OCI-LY7 (cell line): ENCODE measurements around the gene MAF. TPM values are rescaled to one million over a fixed set of nuclear protein-coding genes. Genes with fewer than 3 reads are reported as not detected.

ENCODE experiments used
- BruUV-seq: library from RNA; stranded (reverse); fragments of 400-500 nt; replicated peaks from 2 replicates; lab custom pipeline; 2021; lab: Mats Ljungman, UMichigan
- CTCF ChIA-PET: fragments of 300-600 bp; sonication (Branson Sonifier 250); formaldehyde crosslinking; loops from one replicate; lab custom pipeline; 2022; ENCODE audit warnings: antibody characterized with exemption; ENCODE audit not compliant: unreplicated experiment; lab: Charles Lee
- POLR2A ChIA-PET: fragments of 300-600 bp; sonication (Branson Sonifier 250); formaldehyde crosslinking; loops from one replicate; lab custom pipeline; 2022; ENCODE audit warnings: antibody characterized with exemption; lab: Charles Lee
- DNase-seq: peaks from one replicate; pipeline ENCODE4 v3.0.0-alpha.2; 2015; ENCODE audit warnings: low spot score
- H2AFZ ChIP-seq: fragments of 200-600 bp; sonication (generic), shearing (Covaris generic); 2 replicates; pipeline ENCODE4 v1.6.1; 2014; ENCODE audit warnings: mild to moderate bottlenecking, antibody characterized with exemption, low read length, moderate library complexity
- H3K27ac ChIP-seq: fragments of 200-600 bp; sonication (generic); 2 replicates; pipeline ENCODE4 v1.5.1; 2014; ENCODE audit warnings: mixed run types, low read depth, mild to moderate bottlenecking, moderate library complexity, low read length, inconsistent platforms; ENCODE audit not compliant: poor library complexity, severe bottlenecking
- H3K36me3 ChIP-seq: fragments of 200-600 bp; sonication (generic); 2 replicates; pipeline ENCODE4 v1.6.1; 2014; ENCODE audit warnings: mild to moderate bottlenecking, antibody characterized with exemption, low read length, moderate library complexity, mixed read lengths; ENCODE audit not compliant: insufficient read depth
- H3K4me1 ChIP-seq: fragments of 200-600 bp; sonication (generic); 2 replicates; pipeline ENCODE4 v1.5.1; 2014; ENCODE audit warnings: mild to moderate bottlenecking, low read length; ENCODE audit not compliant: insufficient read depth, poor library complexity, severe bottlenecking
- H3K4me2 ChIP-seq: fragments of 200-600 bp; sonication (generic); 2 replicates; pipeline ENCODE4 v1.6.1; 2014; ENCODE audit warnings: mild to moderate bottlenecking, low read length
- H3K4me3 ChIP-seq: fragments of 200-600 bp; sonication (generic); 2 replicates; pipeline ENCODE4 v1.5.1; 2014; ENCODE audit warnings: mild to moderate bottlenecking, low read depth, low read length; ENCODE audit not compliant: poor library complexity, severe bottlenecking
- H3K79me2 ChIP-seq: fragments of 200-600 bp; sonication (generic); 2 replicates; pipeline ENCODE4 v1.6.1; 2016; ENCODE audit warnings: low read depth, mild to moderate bottlenecking, low read length, moderate library complexity, mixed read lengths; ENCODE audit not compliant: insufficient read depth
- H3K9me2 ChIP-seq: fragments of 200-600 bp; sonication (generic); 2 replicates; pipeline ENCODE4 v1.6.1; 2016; ENCODE audit warnings: mild to moderate bottlenecking, low read length, mixed read lengths; ENCODE audit not compliant: insufficient read depth
- H3K9me3 ChIP-seq: fragments of 200-600 bp; sonication (generic); 2 replicates; pipeline ENCODE4 v1.6.1; 2014; ENCODE audit warnings: mild to moderate bottlenecking, mixed run types, low read length, mixed read lengths
- H4K20me1 ChIP-seq: fragments of 200-600 bp; sonication (generic); 2 replicates; pipeline ENCODE4 v1.6.1; 2014; ENCODE audit warnings: mild to moderate bottlenecking, antibody characterized with exemption, low read length, moderate library complexity, mixed read lengths; ENCODE audit not compliant: insufficient read depth
- EZH2phosphoT487 ChIP-seq: fragments of 200-600 bp; sonication (generic); IDR thresholded peaks from 2 replicates; pipeline ENCODE4 v1.6.1; 2018; ENCODE audit warnings: low read depth, borderline replicate concordance, mild to moderate bottlenecking, mixed run types, antibody characterized with exemption, low read length, moderate library complexity, mixed read lengths
- intact Hi-C: fragments of 100-400 bp; cut with micrococcal nuclease; formaldehyde crosslinking; loops from one replicate; pipeline ENCODE4 v1.10.0; 2022; ENCODE audit not compliant: unreplicated experiment
- total RNA-seq, 2 experiments: library from RNA; depleted of rRNA in 1 of 2; stranded (reverse); fragments of >200 nt in 1 of 2; shearing (Covaris generic) in 1 of 2; gene quantifications; 2 replicates each; pipeline ENCODE4 v1.2.3, GENCODE V29; 2014 to 2022
- TF ChIP-seq, protein P1 (sequence below): fragments of 200-600 bp; sonication (generic); conservative IDR thresholded peaks from 2 replicates; pipeline ENCODE4 v1.5.1; 2014; ENCODE audit warnings: mild to moderate bottlenecking, antibody characterized with exemption, low read length, moderate library complexity, mixed read lengths

The MAF gene
- total RNA-seq, 2 experiments from 2014 or later: not detected

- POLR2A ChIA-PET: no interaction called here
These were observed 5.5 kb upstream of the MAF start for GRCh38 chr16:79605999-79606398.

DNA sequence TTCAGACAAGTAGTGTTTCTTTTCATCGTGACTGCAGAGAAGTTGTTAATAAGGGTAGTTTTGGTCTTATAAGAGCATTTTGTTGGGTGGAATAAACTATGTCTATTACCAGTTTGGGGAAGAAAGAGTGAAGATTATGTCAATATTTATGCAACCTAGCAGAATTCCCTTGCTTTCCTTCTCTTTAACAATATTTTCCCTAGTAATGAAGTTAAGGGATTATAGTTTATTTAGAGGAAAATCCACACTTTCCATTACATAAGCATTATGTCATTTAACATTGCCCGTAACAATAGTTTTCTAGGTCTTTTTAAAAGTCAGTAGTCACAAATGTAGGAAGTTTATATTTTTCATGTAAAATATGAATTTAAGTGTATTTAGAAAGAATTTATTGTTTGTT, 2.5 kb upstream of the MAF start:
- H3K27ac ChIP-seq: no peak overlapping the region
- H4K20me1 ChIP-seq: no peaks in the 10 kb centered on the region
- H3K4me3 ChIP-seq: no peak overlapping the region
- no TSS peak for BruUV-seq
- peaks cover 7% of the 10 kb centered on the region for H3K4me1 ChIP-seq
- no peaks in the 10 kb centered on the region for H3K79me2 ChIP-seq
- no peaks in the 10 kb centered on the region for H3K9me3 ChIP-seq
- no peaks in the 10 kb centered on the region for H3K36me3 ChIP-seq
- POLR2A ChIA-PET: no interaction called here
- no peak overlapping the region for H3K4me2 ChIP-seq
- no peaks in the 10 kb centered on the region for H3K9me2 ChIP-seq
- CTCF ChIA-PET: no interaction called here
- no peak for DNase-seq
- TF ChIP-seq EZH2phosphoT487: no peak
- TF ChIP-seq, protein P1, sequence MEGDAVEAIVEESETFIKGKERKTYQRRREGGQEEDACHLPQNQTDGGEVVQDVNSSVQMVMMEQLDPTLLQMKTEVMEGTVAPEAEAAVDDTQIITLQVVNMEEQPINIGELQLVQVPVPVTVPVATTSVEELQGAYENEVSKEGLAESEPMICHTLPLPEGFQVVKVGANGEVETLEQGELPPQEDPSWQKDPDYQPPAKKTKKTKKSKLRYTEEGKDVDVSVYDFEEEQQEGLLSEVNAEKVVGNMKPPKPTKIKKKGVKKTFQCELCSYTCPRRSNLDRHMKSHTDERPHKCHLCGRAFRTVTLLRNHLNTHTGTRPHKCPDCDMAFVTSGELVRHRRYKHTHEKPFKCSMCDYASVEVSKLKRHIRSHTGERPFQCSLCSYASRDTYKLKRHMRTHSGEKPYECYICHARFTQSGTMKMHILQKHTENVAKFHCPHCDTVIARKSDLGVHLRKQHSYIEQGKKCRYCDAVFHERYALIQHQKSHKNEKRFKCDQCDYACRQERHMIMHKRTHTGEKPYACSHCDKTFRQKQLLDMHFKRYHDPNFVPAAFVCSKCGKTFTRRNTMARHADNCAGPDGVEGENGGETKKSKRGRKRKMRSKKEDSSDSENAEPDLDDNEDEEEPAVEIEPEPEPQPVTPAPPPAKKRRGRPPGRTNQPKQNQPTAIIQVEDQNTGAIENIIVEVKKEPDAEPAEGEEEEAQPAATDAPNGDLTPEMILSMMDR: no peak
- intact Hi-C loops: loop anchor here (2.0 to 10.0 kb wide), 2 partner anchors 678 to 1478 kb away; no protein-coding TSS in a partner anchor
- H2AFZ ChIP-seq: no peak overlapping the region

More at GRCh38 chr16:79605999-79606398, 5.5 kb upstream of the MAF start:
- Histone ChIP-seq H2AFZ (no peak overlapping the region), H3K27ac (no peak overlapping the region), H3K36me3 (no peaks in the 10 kb centered on the region), H3K4me1 (peaks cover 7% of the 10 kb centered on the region), H4K20me1 (no peaks in the 10 kb centered on the region), H3K9me2 (no peaks in the 10 kb centered on the region), H3K4me3 (no peak overlapping the region), H3K79me2 (no peaks in the 10 kb centered on the region), H3K9me3 (no peaks in the 10 kb centered on the region), H3K4me2 (no peak overlapping the region)
- BruUV-seq: no TSS peak
- intact Hi-C loops: loop anchor here (10.0 kb wide), 1 partner anchor 1481 kb away; no protein-coding TSS in a partner anchor
- TF ChIP-seq EZH2phosphoT487: no peak
- DNase-seq: no peak
- CTCF ChIA-PET: no interaction called here

DNA sequence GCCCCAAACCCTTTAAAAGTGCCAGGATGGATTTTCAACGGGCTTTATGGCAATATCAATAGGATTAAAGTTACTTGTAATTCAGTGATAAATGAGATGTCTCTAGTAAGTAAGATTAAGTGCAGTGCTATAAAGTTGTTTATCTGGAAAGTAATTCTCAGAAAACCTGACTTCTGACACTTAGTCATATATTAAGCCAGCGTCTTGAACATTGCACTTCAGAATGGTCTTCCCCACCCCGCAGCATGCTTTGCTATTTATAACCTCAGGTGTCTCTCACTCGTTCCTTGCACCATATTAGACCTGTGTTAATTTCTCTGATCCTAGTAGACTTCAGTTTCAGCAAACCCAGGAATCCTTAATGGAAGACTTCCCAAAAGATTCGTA, 2.1 kb upstream of the MAF start:
- no TSS peak for BruUV-seq
- no peak overlapping the region for H3K4me3 ChIP-seq
- H3K9me2 ChIP-seq: no peaks in the 10 kb centered on the region
- ChIA-PET POLR2A (interaction anchor here (0.7 kb wide), 2 partner anchors 13 to 555 kb away, joined by 3 to 4 read pairs; no protein-coding TSS in a partner anchor), CTCF (no interaction called here)
- peaks cover 7% of the 10 kb centered on the region for H3K4me1 ChIP-seq
- no peak overlapping the region for H2AFZ ChIP-seq
- no peak for DNase-seq
- no peak overlapping the region for H3K27ac ChIP-seq
- intact Hi-C loops: loop anchor here (2.0 to 10.0 kb wide), 2 partner anchors 678 to 1478 kb away; no protein-coding TSS in a partner anchor
- H4K20me1 ChIP-seq: no peaks in the 10 kb centered on the region
- H3K4me2 ChIP-seq: no peak overlapping the region
- H3K9me3 ChIP-seq: no peaks in the 10 kb centered on the region
- TF ChIP-seq EZH2phosphoT487: no peak
- TF ChIP-seq, protein P1: no peak
- H3K79me2 ChIP-seq: no peaks in the 10 kb centered on the region
- no peaks in the 10 kb centered on the region for H3K36me3 ChIP-seq
